ENCODE results near the gene MAP3K15.

DNA sequence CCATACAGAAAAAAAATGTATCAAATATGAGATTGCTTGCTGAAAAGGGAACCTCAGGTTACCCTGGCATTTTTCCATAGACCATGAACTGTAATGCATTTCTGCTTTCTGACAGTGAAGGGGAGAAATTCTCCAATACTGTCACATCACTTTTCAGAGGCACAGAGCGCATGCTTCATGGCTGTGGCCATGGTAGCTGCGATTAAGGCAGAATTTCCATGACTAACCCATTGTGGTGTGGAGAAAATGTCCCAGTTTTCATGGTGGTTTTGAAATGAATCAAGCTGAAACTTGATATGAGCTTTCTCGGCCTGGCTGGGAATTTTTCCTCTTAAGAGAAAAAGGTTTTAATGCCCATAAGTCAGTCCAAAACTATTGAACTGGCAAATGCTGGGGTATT, 39.5 kb upstream of the MAP3K15 start:
- no peak for TF ChIP-seq POLR2A (IDR thresholded peaks at IDR 0.05)
- TF ChIP-seq, protein P1, sequence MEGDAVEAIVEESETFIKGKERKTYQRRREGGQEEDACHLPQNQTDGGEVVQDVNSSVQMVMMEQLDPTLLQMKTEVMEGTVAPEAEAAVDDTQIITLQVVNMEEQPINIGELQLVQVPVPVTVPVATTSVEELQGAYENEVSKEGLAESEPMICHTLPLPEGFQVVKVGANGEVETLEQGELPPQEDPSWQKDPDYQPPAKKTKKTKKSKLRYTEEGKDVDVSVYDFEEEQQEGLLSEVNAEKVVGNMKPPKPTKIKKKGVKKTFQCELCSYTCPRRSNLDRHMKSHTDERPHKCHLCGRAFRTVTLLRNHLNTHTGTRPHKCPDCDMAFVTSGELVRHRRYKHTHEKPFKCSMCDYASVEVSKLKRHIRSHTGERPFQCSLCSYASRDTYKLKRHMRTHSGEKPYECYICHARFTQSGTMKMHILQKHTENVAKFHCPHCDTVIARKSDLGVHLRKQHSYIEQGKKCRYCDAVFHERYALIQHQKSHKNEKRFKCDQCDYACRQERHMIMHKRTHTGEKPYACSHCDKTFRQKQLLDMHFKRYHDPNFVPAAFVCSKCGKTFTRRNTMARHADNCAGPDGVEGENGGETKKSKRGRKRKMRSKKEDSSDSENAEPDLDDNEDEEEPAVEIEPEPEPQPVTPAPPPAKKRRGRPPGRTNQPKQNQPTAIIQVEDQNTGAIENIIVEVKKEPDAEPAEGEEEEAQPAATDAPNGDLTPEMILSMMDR (IDR thresholded peaks at IDR 0.05) = no peak
- no peak for TF ChIP-seq POLR2AphosphoS5 (IDR thresholded peaks at IDR 0.05)
